Adrenal gland (tissue), 5 donors: Measurements from ENCODE around the gene C9.
"Not testable (repeated sequence)": the region's sequence is repeated elsewhere in the genome, so short reads cannot be mapped to it uniquely, and the experiment has no call there.

ENCODE experiments used
- CTCF ChIP-seq, 6 experiments: fragments of 450-650 bp in 4 of 6; fragments of 200-600 bp in 2 of 6; sonication (generic) in 1 of 6; IDR thresholded peaks; 1 replicate in 5 of 6; 2 replicates in 1 of 6; pipeline versions ENCODE4 v1.5.1 to v1.8.0; 2016 to 2021; ENCODE audit warnings: antibody characterized with exemption in 6 of 6, mild to moderate bottlenecking in 2 of 6, moderate library complexity in 1 of 6
- POLR2A ChIP-seq, 2 donors: fragments of 450-650 bp; IDR thresholded peaks; one replicate each; pipeline ENCODE4 v1.6.1; 2017; ENCODE audit warnings: antibody characterized with exemption in 2 of 2, mild to moderate bottlenecking in 2 of 2, moderate library complexity in 1 of 2
- donor health status: DM: no; HTN: no; CAD: no.

- not testable (repeated sequence) for TF ChIP-seq CTCF, POLR2A (IDR thresholded peaks at IDR 0.05)
These were observed 88.4 kb downstream of the C9 start for GRCh38 chr5:39275865-39276264.
